HuH-7 (cell line): ENCODE data around the gene PLSCR2.
"Not testable (repeated sequence)": the region's sequence is repeated elsewhere in the genome, so short reads cannot be mapped to it uniquely, and the experiment has no call there.

Source experiments
- DNase-seq: peaks from one replicate; pipeline ENCODE4 v3.0.0; 2011; ENCODE audit warnings: low spot score

Gene PLSCR2

GRCh38 chr3:146485297-146485696, 15.9 kb upstream of the PLSCR2 start:
- DNase-seq: no peak

- no peak for DNase-seq
These were observed 6.9 kb upstream of the PLSCR2 start for GRCh38 chr3:146476094-146476740.

GRCh38 chr3:146474976-146475375, 5.6 kb upstream of the PLSCR2 start:
- DNase-seq: not testable (repeated sequence)

- no peak for DNase-seq
These were observed 4.4 kb upstream of the PLSCR2 start for GRCh38 chr3:146473726-146474125.

DNA sequence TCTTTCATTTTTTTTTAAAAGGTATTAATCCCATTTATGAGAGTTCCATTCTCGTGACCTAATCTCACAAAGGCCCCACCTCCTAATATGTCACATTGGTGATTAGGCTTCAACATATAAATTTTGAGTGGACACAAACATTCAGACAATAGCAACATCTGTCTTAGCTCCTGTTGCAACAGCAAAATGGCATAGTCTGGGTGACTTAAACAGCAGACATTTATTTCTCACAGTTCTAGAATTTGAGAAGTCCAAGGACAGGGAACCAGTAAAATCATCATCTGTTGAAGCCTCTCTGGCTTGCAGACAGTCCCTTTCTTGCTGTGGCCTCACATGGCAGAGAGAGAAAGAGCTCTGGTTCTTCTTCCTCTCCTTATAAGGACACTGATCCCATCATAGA, 3.2 kb upstream of the PLSCR2 start:
- no peak for DNase-seq

DNA sequence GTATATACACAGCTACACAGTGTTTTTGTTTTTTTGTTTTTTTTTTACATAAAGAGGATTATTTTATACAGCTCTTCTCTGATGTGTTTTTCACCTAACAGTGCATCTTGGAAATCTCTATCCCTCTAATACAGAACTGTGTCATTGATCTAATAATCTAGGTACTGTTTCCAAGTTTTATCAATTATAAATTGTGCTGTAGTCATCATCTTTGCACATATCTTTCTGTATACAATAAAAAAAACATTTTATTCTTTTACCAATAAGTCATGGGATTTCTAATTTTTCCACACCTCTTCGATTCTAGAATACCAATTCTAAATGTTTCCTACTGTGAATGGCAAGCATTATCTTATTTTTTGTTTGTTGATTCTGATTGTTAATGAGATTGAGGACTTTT, 1.7 kb upstream of the PLSCR2 start:
- DNase-seq: no peak

DNA sequence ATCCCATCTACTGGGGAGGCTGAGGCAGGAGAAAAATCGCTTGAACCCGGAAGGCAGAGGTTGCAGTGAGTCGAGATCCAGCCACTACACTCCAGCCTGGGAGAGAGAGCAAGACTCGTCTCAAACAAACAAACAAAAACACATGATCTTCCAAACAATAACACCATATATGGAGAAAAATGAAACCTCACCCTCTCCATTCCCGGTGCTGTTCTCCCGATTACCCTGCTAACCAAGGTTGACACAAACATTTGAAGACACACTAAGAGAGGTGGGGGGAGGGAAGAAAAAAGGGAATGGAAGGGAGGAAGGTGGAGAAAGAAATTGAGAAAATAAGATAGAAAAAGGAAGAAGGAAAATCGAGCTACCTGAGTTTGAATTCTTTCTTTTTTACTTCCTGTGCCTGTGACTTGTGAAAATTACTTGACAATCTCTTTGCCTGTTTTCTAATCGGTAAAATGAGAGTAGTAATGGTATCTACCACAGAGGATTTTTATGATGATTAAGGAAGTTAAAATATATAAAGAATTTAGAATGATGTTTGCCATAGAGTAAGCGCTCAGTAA, 1.1 kb upstream of the PLSCR2 start:
- no peak for DNase-seq

DNA sequence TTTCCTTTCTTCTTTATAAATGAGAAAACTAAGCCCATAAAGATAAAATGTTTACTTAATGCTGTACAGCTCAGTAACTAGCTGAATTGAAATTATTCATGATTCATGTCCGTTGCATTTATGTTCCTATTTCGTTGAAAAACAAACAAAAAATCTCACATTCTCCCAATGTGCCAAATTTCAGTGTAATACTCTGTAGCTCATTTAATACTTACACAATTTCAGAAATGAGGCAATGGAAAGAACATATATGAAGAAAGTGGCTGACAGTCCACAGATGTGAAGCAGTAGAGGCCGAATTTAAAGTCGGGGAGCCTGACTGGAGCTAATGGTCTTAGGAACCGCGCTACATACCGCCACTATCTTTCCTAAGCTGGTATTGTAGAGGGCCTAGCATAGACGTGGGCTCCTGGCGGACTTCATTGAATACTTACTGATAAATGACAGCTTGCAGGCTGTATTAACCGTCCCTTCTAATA, 651 bp downstream of the PLSCR2 start:
- no peak for DNase-seq

GRCh38 chr3:146468234-146468633, 1.1 kb downstream of the PLSCR2 start:
- DNase-seq: no peak

GRCh38 chr3:146466604-146467003, 2.8 kb downstream of the PLSCR2 start:
- no peak for DNase-seq

DNA sequence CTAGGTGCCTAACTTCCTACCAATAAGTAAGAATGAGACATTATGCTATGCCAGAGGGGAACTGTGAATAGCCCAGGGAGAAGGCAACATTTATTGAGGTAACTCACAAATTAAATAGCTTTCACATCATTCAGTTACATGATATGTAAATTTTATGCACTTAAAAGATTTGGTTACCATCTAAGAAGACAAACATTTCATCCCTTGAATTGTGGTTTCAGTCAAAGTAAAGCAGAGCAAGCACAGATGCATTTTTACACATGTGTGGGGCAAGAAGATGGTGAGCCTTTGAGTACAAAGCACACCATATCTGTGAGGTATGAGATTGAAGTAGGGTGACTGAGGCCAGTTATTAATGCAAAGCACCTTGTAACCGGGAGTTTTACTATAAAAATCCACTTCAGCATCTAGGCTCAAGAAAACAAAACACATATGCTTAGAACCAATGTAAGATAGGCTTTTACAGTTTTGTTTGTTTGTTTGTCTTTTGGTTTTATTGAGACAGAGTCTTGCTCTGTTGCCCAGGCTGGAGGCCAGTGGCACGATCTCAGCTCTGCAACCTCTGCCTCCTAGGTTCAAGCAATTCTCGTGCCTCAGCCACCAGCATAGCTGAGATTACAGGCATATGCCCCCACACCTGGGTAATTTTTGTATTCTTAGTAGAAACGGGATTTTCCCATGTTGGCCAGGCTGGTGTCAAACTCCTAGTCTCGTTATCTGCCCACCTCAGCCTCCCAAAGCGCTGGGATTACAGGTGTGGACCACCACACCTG, 3.5 kb downstream of the PLSCR2 start:
- no peak for DNase-seq

- DNase-seq: no peak
These were observed 4.6 kb downstream of the PLSCR2 start for GRCh38 chr3:146464783-146465182.

- no peak for DNase-seq
These were observed 5.3 kb downstream of the PLSCR2 start for GRCh38 chr3:146464005-146464595.

DNA sequence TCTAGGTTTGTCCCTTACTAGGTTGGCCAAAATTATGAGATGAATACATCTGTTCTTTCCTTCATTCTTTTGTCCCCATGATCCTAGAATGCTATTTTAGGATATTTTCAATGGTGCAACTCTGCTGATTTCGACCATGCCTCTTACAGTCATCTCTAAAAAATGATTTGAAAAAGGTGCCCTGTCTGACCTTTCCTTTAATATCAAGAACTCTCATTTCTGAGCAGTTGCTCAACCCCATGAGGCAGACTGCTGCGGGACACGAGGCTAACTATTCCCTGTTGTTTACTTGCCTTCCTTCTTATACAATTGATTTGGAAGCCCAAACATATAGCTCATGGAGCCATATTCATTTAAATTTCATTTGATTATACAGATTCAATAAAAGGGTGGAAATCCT, 14.6 kb downstream of the PLSCR2 start:
- DNase-seq: no peak

DNA sequence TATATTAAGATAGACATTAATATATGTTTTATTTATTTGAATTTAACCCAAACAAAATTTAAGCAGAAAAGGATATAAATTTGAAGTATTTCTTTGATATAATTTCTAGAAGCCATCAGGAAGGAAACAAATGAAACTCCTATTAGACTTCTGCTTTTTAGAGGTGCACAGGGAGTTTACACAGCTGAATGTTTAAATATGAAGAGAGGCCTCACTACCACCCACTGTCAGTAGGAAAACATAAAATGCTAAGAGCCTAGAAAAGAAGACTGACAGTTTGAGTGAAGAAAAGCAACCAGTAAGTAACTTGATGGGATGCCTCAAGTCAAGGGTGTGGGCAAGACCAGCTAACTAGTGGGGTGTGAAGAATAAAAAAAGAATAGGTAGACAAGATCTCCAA, 19.7 kb downstream of the PLSCR2 start:
- no peak for DNase-seq

DNA sequence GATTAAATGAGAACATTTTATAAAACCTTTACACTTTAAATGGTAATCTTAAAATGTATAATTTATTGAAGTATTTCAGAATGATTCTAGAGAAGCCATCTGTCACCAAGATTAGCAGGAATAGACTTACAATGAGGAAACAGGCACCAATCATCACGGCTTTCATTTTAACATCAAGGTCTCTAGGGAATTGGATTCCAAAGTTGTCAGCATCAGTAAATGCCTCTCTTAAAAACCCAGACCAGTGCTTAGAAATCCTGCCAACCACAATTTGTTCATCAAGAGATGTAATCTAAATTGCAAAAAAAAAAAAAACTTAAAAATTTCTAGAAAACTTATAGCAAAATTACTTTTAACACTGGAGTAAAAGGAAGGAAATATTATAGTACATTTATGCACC, 20.3 kb downstream of the PLSCR2 start:
- DNase-seq: no peak

DNA sequence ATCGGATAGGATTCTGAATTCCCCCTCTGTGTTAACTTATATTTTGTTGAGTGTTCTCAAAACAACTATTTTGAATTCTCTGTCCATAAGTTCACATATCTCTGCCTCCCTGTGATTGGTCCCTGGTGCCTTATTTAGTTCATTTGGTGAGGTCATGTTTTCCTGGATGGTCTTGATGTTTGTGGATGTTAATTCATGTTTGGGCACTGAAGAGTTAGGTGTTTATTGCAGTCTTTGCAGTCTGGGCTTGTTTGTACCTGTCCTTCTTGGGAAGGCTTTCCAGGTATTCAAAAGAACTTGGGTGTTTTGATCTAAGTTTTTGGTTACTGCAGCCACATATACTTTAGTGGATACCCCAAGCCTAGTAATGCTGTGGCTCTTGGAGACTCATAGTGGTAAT, 23.3 kb downstream of the PLSCR2 start:
- no peak for DNase-seq

- not testable (repeated sequence) for DNase-seq
These were observed 29.1 kb downstream of the PLSCR2 start for GRCh38 chr3:146440310-146440709.

- DNase-seq: no peak
These were observed 37.3 kb downstream of the PLSCR2 start for GRCh38 chr3:146432066-146432465.

DNA sequence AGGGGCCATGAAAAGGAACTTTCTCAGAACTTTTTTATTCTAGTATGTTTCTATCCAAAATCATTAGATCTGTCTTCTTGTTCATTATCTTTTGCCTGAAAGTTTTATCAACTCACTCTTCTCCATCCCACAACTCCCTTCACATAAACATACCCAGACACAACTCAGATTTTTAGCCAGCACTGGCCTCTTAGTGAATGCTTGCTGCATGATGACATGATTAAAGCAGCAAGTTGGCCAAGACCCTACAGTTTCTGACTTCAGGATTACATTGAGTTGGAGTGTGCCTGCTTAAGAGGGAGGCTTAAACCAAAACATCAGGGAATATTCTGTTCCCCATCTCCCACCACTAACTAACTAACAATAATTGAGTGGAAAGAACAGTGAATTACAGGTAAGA, 38.1 kb downstream of the PLSCR2 start:
- no peak for DNase-seq

DNA sequence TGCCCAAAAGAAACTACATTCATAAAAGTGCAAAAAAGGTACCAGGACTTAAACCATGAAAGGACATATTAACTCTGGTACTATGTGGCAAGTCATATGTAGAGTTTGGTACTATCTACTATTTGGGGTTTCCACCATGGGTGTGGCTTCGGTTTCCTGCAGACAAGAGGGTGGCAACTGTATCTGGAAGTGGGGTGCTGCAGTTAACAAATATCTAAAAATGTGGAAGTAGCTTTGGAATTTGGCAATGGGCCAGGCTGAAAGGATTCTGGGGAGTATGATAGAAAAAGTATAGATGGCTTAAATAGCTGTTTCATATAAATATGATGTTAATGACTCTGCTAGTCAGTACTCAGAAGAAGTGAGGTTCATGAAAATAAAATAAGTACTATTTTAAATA, 44.0 kb downstream of the PLSCR2 start:
- DNase-seq: no peak

GRCh38 chr3:146421819-146422759, 47.3 kb downstream of the PLSCR2 start:
- no peak for DNase-seq
